ENCODE data around the gene KCNK10. TPM values are rescaled to one million over a fixed set of nuclear protein-coding genes. Genes with fewer than 3 reads are reported as not detected.

Gene KCNK10
- total and polyA plus RNA-seq, 2 of the 8 experiments (the other 6 are each of a cell fraction or from before 2014, with no cell fraction given): 0.45 to 0.63 TPM

GRCh38 chr14:88281447-88281846, 41.6 kb downstream of the KCNK10 start:
- no peak overlapping the region for H2BK20ac ChIP-seq (ENCODE audit: low read length)
- no peak overlapping the region for H2BK12ac ChIP-seq (ENCODE audit: low read depth, low read length)
- no peak overlapping the region for H3K4ac ChIP-seq (replicated peaks; ENCODE audit: insufficient read length, low read depth, low read length)
- no peak overlapping the region for H3K14ac ChIP-seq (ENCODE audit: insufficient read length)
- no peak overlapping the region for H2BK5ac ChIP-seq (ENCODE audit: low read depth, low read length)
- H3K36me3 ChIP-seq (ENCODE audit: control insufficient read depth in 2 of 4, insufficient read depth in 4 of 4, low read length in 3 of 4): no peaks in the 10 kb centered on the region
- no peak overlapping the region for H2AFZ ChIP-seq (ENCODE audit: low read length)
- no peak overlapping the region for H4K91ac ChIP-seq (replicated peaks; ENCODE audit: insufficient read length, low read length)
- no peak overlapping the region for H3K56ac ChIP-seq (replicated peaks; ENCODE audit: insufficient read length, low read depth, low read length)
- no peaks in the 10 kb centered on the region for H3K27me3 ChIP-seq (replicated peaks in 1 of 4; ENCODE audit: control insufficient read depth in 3 of 4, extremely low read depth in 1 of 4, insufficient read depth in 3 of 4, low read length in 3 of 4)
- ChIA-PET CTCF (ENCODE audit: partially characterized antibody) (interaction anchor here (1.2 kb wide), 1 partner anchor 9 kb away, joined by 4 read pairs; no protein-coding TSS in a partner anchor), POLR2A (ENCODE audit: partially characterized antibody) (no interaction called here)
- H2AK5ac ChIP-seq (ENCODE audit: low read depth, low read length): no peak overlapping the region
- H3K23me2 ChIP-seq (ENCODE audit: low read depth, low read length): no peaks in the 10 kb centered on the region
- no peak overlapping the region for H3K4me3 ChIP-seq (ENCODE audit: extremely low read depth in 1 of 4, insufficient read depth in 2 of 4, low read depth in 3 of 4, low read length in 4 of 4)
- H3K18ac ChIP-seq (ENCODE audit: extremely low read depth, low read length): no peak overlapping the region
- no peak overlapping the region for H3K23ac ChIP-seq (ENCODE audit: insufficient read length)
- 92% methylated on average over 3 of the region's 3 CpGs; no CpG with 5 or more reads in 1 of the 2 experiments for WGBS, 2 experiments (ENCODE audit: extremely low coverage in 1 of 2, insufficient coverage in 1 of 2, insufficient read length in 1 of 2, insufficient replicate concordance in 2 of 2, low coverage in 1 of 2, low lambda C conversion rate in 2 of 2, missing lambda C conversion rate in 1 of 2)
- H2BK120ac ChIP-seq (replicated peaks; ENCODE audit: low read depth, low read length): no peak overlapping the region
- no peak overlapping the region for H3K4me2 ChIP-seq (ENCODE audit: insufficient read depth in 1 of 2, low read depth in 2 of 2, low read length in 2 of 2)
- no peak overlapping the region for H2BK15ac ChIP-seq (ENCODE audit: low read length)
- no peaks in the 10 kb centered on the region for H4K20me1 ChIP-seq (replicated peaks in 1 of 2; ENCODE audit: control insufficient read depth in 1 of 2, insufficient read depth in 2 of 2, low read length in 2 of 2)
- FAIRE-seq: no peak
- H4K8ac ChIP-seq (ENCODE audit: extremely low read depth, insufficient read depth, low read length): no peak overlapping the region
- H3K27ac ChIP-seq (ENCODE audit: low read depth, low read length): no peak overlapping the region
- no peak overlapping the region for H3K9ac ChIP-seq (replicated peaks in 1 of 4; ENCODE audit: extremely low read depth in 1 of 4, low read depth in 3 of 4, low read length in 3 of 4)
- H3K79me2 ChIP-seq (ENCODE audit: control insufficient read depth in 1 of 2, insufficient read depth in 2 of 2, low read length in 2 of 2): no peaks in the 10 kb centered on the region
- no peaks in the 10 kb centered on the region for H3K9me3 ChIP-seq (ENCODE audit: insufficient read depth in 2 of 2, low read depth in 1 of 2, low read length in 1 of 2)
- no peak overlapping the region for H4K5ac ChIP-seq (ENCODE audit: insufficient read length, low read depth, low read length)
- H3K4me1 ChIP-seq (replicated peaks in 1 of 4; ENCODE audit: control insufficient read depth in 3 of 4, insufficient read depth in 4 of 4, low read length in 3 of 4): no peaks in the 10 kb centered on the region
- no peaks in the 10 kb centered on the region for H3K79me1 ChIP-seq (ENCODE audit: low read depth, low read length)
- DNase-seq (ENCODE audit: low read depth in 1 of 2, low spot score in 2 of 2): no peak
- TF ChIP-seq BCL11A (IDR thresholded peaks at IDR 0.05; ENCODE audit: low read depth in 2 of 2, low read length in 2 of 2): no peak
- TF ChIP-seq SAP30 (IDR thresholded peaks at IDR 0.05; ENCODE audit: insufficient read depth, insufficient replicate concordance, low read length): no peak
- TF ChIP-seq SIX5 (IDR thresholded peaks at IDR 0.05; ENCODE audit: low read depth, low read length): no peak

Data from H1 (cell line).